ENCODE data around the gene KCTD17. TPM values are rescaled to one million over a fixed set of nuclear protein-coding genes. Genes with fewer than 3 reads are reported as not detected.

KCTD17 gene
- total and polyA plus RNA-seq, 2 donors (not counting 1 experiment from before 2014, with no cell fraction given) = 10.6 to 19.3 TPM

DNA sequence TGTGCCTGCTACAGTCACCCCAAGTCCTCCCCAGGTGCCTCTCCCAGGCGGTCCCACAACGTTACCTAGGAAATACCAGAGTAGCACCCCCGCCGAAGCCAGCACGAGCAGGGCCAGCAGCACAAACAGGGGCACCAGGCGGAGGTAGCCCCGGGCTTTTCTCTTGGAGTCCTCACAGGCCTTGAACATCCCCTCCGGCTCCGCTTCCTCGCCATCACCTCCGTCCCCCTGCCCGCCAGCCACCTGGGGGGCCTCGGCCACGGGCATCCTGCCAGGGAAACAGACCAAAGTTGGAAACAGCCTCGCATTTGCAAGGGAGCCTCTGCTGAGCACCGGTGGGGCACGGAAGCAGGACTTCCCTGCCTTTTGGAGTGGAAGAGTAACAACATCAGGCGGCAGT, 51.6 kb downstream of the KCTD17 start:
- Histone ChIP-seq H3K4me1 (ENCODE audit: control insufficient read depth, extremely low read depth, insufficient read depth, low read length) (no peaks in the 10 kb centered on the region), H4K20me1 (ENCODE audit: control insufficient read depth, extremely low read depth, insufficient read depth, low read length) (no peaks in the 10 kb centered on the region), H3K27me3 (ENCODE audit: control insufficient read depth, insufficient read depth, low read length) (peaks cover 5% of the 10 kb centered on the region), H3K79me2 (ENCODE audit: control insufficient read depth, insufficient read depth, low read length) (no peaks in the 10 kb centered on the region), H3K27ac (ENCODE audit: insufficient read depth, low read length) (no peak overlapping the region), H3K4me2 (ENCODE audit: extremely low read depth, insufficient read depth, low read length) (no peak overlapping the region), H3K4me3 (replicated peaks in 1 of 4; ENCODE audit: control extremely low read depth in 1 of 4, insufficient read depth in 1 of 4, low read depth in 3 of 4, low read length in 4 of 4) (no peak overlapping the region), H3K36me3 (ENCODE audit: control insufficient read depth, insufficient read depth, low read length) (no peaks in the 10 kb centered on the region), H3K9me3 (ENCODE audit: control insufficient read depth, insufficient read depth, low read depth, low read length) (no peaks in the 10 kb centered on the region), H2AFZ (ENCODE audit: low read length) (no peak overlapping the region), H3K9ac (ENCODE audit: insufficient read depth, low read length) (no peak overlapping the region)
- DNase-seq (ENCODE audit: low read depth in 2 of 2) = no peak
- no peak for TF ChIP-seq EZH2 (IDR thresholded peaks at IDR 0.05; ENCODE audit: low read length, missing control alignments)
- TF ChIP-seq, protein P1, sequence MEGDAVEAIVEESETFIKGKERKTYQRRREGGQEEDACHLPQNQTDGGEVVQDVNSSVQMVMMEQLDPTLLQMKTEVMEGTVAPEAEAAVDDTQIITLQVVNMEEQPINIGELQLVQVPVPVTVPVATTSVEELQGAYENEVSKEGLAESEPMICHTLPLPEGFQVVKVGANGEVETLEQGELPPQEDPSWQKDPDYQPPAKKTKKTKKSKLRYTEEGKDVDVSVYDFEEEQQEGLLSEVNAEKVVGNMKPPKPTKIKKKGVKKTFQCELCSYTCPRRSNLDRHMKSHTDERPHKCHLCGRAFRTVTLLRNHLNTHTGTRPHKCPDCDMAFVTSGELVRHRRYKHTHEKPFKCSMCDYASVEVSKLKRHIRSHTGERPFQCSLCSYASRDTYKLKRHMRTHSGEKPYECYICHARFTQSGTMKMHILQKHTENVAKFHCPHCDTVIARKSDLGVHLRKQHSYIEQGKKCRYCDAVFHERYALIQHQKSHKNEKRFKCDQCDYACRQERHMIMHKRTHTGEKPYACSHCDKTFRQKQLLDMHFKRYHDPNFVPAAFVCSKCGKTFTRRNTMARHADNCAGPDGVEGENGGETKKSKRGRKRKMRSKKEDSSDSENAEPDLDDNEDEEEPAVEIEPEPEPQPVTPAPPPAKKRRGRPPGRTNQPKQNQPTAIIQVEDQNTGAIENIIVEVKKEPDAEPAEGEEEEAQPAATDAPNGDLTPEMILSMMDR (conservative IDR thresholded peaks at IDR 0.05 in 1 of 2, IDR thresholded peaks at IDR 0.05 in 1 of 2; ENCODE audit: low read depth in 1 of 2, low read length in 2 of 2) = no peak

DNA sequence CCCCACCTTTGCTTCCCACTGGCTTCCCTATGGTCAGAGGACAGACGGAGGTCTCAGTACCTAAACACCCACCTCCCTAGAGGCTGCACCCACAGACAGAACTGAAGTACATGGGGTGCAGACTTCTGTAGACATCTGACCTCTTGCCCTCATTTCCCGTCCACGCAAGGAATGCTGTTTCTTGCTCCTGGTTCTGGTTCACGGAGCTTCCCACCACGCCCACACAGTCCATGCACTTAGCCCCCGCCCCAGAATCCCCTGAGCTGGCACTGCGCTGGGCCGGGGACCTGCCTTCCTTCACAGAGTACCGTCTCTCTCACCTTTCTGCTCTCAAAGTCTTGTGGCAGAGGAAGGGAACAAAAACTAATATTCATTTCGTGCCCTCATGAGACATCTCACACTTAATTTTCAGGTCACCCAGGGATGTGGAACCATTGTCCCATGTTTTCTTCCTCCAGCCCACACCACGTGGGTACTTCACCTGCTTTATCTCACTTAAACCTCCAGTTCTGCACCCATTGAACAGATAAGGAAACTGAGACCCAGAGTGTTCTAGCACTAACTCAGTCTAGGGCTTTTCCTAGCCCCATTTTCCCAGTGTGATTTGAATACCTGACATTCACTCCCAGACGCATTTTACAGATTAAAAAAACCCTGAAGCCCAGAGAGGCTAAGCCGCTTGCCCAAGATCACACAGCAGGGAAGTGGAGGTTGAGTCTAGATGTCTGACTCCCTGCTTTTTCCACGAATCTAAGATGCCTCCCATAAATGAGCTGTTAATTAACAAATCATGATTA, 52.3 kb downstream of the KCTD17 start:
- no peak overlapping the region for H3K4me3 ChIP-seq (replicated peaks in 1 of 4; ENCODE audit: control extremely low read depth in 1 of 4, insufficient read depth in 1 of 4, low read depth in 3 of 4, low read length in 4 of 4)
- TF ChIP-seq, protein P1 (conservative IDR thresholded peaks at IDR 0.05 in 1 of 2, IDR thresholded peaks at IDR 0.05 in 1 of 2; ENCODE audit: low read depth in 1 of 2, low read length in 2 of 2) = no peak
- no peak overlapping the region for H2AFZ ChIP-seq (ENCODE audit: low read length)
- H3K4me2 ChIP-seq (ENCODE audit: extremely low read depth, insufficient read depth, low read length) = no peak overlapping the region
- no peaks in the 10 kb centered on the region for H3K79me2 ChIP-seq (ENCODE audit: control insufficient read depth, insufficient read depth, low read length)
- H3K9me3 ChIP-seq (ENCODE audit: control insufficient read depth, insufficient read depth, low read depth, low read length) = no peaks in the 10 kb centered on the region
- H3K36me3 ChIP-seq (ENCODE audit: control insufficient read depth, insufficient read depth, low read length) = no peaks in the 10 kb centered on the region
- H4K20me1 ChIP-seq (ENCODE audit: control insufficient read depth, extremely low read depth, insufficient read depth, low read length) = no peaks in the 10 kb centered on the region
- DNase-seq (ENCODE audit: low read depth in 2 of 2) = no peak
- H3K9ac ChIP-seq (ENCODE audit: insufficient read depth, low read length) = no peak overlapping the region
- H3K27ac ChIP-seq (ENCODE audit: insufficient read depth, low read length) = no peak overlapping the region
- peaks cover 5% of the 10 kb centered on the region for H3K27me3 ChIP-seq (ENCODE audit: control insufficient read depth, insufficient read depth, low read length)
- no peaks in the 10 kb centered on the region for H3K4me1 ChIP-seq (ENCODE audit: control insufficient read depth, extremely low read depth, insufficient read depth, low read length)

DNA sequence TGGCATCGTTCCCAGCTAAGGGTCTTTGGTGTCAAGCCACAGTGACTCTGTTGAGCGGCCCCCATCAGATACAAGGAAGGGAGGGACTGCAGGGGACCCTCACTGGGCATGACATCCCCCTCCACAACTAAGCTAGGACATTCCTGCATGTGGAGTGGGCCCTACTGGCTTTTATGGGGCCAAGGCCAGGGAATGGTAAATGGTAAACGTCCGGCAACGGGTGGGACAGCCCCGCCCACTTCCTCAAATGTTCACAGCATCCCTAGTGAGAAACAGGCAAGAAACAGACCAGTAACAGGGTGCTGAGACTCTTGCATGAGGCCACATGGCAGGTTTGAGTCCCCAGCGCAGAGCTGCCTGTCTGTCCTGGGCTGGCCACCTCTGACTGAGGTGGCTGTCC, 53.6 kb downstream of the KCTD17 start:
- H3K4me3 ChIP-seq (replicated peaks in 1 of 4; ENCODE audit: control extremely low read depth in 1 of 4, insufficient read depth in 1 of 4, low read depth in 3 of 4, low read length in 4 of 4) = no peak overlapping the region
- no peak overlapping the region for H3K27ac ChIP-seq (ENCODE audit: insufficient read depth, low read length)
- no peak overlapping the region for H3K9ac ChIP-seq (ENCODE audit: insufficient read depth, low read length)
- H3K36me3 ChIP-seq (ENCODE audit: control insufficient read depth, insufficient read depth, low read length) = no peaks in the 10 kb centered on the region
- H3K79me2 ChIP-seq (ENCODE audit: control insufficient read depth, insufficient read depth, low read length) = no peaks in the 10 kb centered on the region
- H3K27me3 ChIP-seq (ENCODE audit: control insufficient read depth, insufficient read depth, low read length) = peaks cover 5% of the 10 kb centered on the region
- DNase-seq (ENCODE audit: low read depth in 2 of 2) = no peak
- no peak for TF ChIP-seq EZH2 (IDR thresholded peaks at IDR 0.05; ENCODE audit: low read length, missing control alignments)
- TF ChIP-seq, protein P1 (conservative IDR thresholded peaks at IDR 0.05 in 1 of 2, IDR thresholded peaks at IDR 0.05 in 1 of 2; ENCODE audit: low read depth in 1 of 2, low read length in 2 of 2) = no peak
- H2AFZ ChIP-seq (ENCODE audit: low read length) = no peak overlapping the region
- H3K9me3 ChIP-seq (ENCODE audit: control insufficient read depth, insufficient read depth, low read depth, low read length) = no peaks in the 10 kb centered on the region
- H3K4me1 ChIP-seq (ENCODE audit: control insufficient read depth, extremely low read depth, insufficient read depth, low read length) = no peaks in the 10 kb centered on the region
- H3K4me2 ChIP-seq (ENCODE audit: extremely low read depth, insufficient read depth, low read length) = no peak overlapping the region
- no peaks in the 10 kb centered on the region for H4K20me1 ChIP-seq (ENCODE audit: control insufficient read depth, extremely low read depth, insufficient read depth, low read length)
